HG02943 (cell line): Measurements from ENCODE around the gene HOXA13.

ENCODE experiments used
- ATAC-seq: cut with Tn5 transposase; IDR thresholded peaks from one replicate; pipeline ENCODE4 v1.9.1; 2021; ENCODE audit warnings: mild to moderate bottlenecking, low read depth, moderate library complexity; ENCODE audit not compliant: unreplicated experiment

Gene HOXA13

GRCh38 chr7:27172315-27172774 is 27.5 kb downstream of the HOXA13 start:
- ATAC-seq, result no peak

DNA sequence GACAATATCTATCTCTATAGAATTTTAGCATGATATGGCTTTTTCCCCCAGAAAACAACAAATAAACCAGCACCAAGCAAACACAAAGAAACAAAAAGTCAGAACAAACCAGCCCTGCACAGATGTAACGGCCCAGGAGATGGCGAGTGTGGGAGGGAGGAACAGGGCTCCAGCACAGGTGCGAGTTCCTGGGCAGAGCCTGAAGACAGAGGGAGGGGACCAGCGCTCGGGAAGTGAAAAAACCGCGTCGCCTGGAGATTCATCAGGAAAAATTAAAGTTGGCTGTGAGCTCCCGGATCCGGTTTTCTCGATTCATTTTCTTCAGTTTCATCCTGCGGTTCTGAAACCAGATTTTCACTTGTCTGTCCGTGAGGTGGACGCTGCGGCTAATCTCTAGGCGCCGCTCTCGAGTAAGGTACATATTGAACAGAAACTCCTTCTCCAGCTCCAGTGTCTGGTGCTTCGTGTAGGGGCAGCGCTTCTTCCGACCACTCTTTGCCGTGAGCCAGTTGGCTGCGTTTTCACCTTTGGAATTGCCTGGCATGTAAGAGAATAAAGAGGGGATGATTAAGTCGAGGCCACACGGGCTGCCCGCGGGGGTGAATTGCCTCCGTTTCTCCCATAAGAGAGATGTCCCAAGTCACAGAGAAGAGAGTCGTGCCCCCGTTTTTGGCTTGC is 28.1 kb downstream of the HOXA13 start:
- ATAC-seq, result no peak

- ATAC-seq, result no peak
These were observed 28.6 kb downstream of the HOXA13 start for GRCh38 chr7:27171325-27171636.

- no peak for ATAC-seq
These were observed 29.2 kb downstream of the HOXA13 start for GRCh38 chr7:27170426-27171324.

- ATAC-seq, result no peak
These were observed 30.0 kb downstream of the HOXA13 start for GRCh38 chr7:27169658-27170425.

DNA sequence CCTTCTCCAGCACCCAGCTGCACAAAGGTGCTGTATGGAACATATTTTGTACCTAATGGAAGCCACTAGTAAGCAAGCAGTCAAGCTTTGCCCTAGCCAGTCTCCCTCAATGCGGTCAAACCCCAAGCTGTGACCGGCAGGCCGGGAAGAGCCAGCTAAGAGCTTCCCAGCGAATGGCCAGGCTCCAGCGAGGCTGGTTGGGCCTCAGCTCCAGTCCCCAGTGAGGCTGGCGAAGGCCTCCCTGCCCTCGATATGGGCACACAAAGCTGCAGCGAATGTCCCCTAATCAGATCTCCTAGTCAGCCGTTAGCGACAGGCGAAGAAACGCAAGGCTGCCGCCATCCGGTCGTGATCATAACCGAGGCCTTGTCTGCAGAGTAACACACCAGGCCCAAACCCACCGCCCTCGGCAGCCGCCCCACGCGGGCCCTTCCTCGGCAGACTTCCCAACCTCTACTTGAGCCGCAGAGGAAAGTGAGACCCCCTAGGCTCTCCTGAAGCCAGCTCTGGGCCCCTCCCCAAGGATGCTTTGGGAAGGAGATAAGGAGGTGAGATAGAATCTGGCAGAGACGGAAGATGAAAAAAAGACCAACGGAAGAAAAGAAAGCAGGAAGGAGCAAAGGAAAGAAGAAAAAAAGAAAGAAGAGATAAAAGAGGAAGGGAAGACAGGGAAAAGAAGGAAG is 31.5 kb downstream of the HOXA13 start:
- no peak for ATAC-seq

GRCh38 chr7:27167916-27168264 is 32.0 kb downstream of the HOXA13 start:
- no peak for ATAC-seq

DNA sequence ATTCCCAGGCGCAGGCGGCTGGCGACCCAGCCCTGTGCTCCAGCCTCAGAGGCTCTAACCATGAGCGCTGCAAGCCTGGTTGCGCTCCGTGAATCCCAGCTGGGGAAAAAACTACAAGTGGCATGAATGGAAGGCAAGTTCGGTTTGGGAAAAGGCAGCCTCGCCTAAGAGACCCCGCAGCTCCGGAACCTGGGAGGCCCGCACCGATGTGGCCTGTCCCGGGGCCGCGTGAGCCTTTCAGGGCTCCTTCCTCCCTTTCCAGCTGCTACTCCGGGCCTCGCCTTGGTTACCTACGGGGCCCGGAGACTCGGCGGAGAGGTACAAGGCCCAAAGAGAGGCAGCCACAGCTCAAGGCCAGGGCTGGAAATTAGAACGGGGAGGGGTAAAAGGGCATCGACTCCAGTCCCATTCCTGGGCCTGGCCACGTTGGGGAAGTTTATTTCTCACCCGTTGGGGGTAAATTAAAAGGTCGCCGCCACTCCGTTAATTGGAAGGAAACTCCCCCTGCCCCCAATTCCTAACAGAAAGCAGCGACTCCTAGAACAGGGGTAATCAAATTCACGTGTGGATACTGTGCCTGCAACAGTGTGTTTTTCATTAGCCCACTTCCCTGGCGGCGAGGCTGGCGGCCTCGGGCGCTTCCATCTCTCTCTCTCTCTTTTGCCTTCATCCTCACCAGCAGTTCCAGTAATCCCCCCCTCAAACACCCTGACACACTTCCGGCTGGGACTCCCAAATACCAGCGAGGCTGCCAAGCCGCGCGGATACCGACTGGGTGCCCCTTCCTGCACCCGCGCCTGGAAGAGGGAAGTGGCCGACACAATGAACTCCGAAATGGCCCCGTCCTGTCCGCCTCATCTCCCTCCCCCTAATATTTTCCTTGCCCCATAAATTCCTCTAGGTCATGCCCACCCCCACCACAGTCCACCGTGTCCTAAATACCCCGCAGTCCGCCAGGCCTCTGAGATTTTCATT is 33.1 kb downstream of the HOXA13 start:
- no peak for ATAC-seq

DNA sequence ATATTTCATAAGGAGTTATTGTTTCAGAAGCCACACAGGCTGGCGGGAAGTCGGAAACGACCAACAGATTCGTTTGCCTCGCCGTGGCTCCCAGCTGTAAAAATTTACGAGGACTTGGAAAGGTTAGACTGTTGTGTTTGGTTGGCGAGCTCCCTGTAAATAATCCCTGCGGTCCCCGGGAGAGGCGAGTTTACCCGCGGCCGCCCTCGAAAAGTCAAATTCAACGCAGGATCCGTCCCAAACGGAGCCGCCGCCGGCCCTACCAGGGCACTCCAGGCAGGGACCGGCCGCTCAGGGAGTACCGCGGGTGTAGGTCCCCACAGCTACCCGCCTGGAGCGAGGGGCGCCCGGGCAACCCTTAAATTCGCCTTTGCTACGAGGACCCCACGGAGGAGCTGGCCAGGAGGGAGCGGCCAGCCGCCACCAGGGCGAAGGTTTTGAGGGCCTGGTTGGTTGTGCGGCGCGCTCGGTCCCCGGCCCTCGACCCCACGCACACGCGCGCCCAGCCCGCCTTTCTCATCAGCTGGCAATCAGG is 33.8 kb downstream of the HOXA13 start:
- no peak for ATAC-seq

DNA sequence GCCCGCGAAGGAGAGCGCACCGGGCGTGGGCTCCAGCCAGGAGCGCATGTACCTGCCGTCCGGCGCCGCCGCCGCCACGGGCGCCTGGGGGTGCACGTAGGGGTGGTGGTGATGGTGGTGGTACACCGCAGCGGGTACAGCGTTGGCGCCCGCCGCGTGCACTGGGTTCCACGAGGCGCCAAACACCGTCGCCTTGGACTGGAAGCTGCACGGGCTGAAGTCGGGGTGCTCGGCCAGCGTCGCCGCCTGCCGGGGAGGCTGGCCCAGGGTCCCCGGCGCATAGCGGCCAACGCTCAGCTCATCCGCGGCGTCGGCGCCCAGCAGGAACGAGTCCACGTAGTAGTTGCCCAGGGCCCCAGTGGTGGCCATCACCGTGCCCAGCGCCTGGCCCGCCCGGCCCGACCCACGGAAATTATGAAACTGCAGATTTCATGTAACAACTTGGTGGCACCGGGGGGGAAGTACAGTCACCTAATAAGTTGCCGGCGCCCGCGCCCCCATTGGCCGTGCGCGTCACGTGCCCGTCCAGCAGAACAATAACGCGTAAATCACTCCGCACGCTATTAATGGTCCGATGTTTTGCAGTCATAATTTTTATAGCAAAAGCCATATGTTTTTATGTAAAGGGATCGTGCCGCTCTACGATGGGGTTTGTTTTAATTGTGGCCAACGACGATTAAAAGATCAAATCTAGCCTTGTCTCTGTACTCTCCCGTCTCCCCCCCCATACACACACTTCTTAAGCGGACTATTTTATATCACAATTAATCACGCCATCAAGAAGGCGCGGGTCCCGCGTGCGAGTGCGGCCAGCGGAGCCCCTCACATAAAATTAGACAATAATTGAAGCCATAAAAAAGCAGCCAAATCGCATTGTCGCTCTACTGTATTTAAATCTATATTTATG is 34.5 kb downstream of the HOXA13 start, which contains the start of gene HOXA9:
Gene HOXA9, minus strand, starts transcription at position 449 of the 907 bp plus-strand sequence. Its CDS starts 80 bp downstream, at position 369.
- no peak for ATAC-seq

DNA sequence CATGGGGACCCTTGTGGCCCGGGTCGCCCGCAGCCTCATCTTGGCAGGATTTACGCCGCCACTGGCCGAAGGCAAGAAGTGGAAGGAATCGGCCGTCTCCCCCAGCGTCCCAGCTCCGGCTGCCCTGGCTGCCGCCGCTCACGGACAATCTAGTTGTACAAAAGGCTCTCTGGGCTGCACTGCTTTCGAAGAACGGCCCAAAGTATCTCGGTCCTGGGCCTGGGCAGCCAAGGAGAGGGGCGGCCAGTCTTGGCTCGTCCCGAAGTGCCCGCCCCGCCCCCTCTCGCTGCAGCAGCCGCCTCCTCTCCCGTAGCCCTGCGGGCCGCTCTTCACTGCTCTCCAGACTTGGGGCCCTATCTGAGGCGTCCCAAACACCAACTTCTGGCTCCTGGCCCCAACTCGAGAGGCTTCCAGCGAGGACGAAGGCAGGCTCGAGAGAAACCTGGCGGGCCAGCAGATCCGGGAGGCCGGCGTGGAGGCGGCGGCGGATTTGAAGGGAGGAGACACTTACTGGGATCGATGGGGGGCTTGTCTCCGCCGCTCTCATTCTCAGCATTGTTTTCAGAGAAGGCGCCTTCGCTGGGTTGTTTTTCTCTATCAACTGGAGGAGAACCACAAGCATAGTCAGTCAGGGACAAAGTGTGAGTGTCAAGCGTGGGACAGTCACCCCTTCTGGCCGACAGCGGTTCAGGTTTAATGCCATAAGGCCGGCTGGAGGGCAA is 35.4 kb downstream of the HOXA13 start:
- ATAC-seq, result no peak

DNA sequence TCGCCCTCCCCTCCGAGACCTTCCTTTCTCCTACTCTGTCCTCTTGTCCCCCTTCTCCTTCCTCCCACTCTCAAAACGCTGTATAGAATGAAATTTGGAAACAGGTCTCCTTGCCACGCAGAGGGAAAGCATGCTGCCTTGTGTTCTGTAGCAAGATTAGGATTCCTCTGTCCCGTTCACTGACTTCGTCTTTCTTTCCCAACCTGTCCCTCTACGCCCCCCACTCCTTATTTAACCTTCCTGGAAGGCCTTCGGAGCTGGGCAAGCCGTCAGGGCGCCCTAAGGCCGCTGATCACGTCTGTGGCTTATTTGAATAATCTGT is 35.9 kb downstream of the HOXA13 start:
- ATAC-seq, result no peak

GRCh38 chr7:27163288-27164044 is 36.4 kb downstream of the HOXA13 start:
- no peak for ATAC-seq

DNA sequence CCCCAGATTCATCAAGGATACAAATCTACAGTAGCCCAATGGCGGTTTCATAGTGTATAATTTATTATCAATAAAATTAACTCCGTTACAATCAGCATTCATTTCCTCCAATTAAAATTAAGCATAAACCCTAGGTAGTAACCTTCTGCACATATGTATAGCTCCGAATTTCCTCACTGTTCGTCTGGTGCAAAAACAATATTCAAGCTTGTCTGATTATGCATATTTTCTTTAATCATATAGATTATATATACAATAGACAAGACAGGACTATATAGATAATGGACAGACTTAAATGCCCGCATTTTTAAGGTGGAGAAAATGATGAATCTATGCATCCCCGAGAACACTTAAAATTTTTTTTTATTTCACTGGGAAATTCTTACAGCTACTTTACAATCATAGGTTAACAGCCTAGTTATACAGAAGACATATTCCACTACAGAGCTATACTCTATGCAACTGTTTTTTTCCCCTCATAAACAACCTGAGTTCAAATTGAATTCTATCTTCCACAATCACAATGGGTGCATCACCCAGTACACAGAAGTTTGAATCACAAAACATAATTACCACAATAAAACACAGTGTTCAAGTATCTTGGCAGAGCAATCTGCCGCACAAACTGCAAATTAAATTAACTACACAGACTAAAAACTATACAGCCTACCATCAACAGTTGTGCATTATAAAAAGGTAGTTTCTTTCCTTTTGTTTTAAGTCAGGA is 37.2 kb downstream of the HOXA13 start:
- no peak for ATAC-seq

GRCh38 chr7:27161721-27162560 is 38.0 kb downstream of the HOXA13 start:
- no peak for ATAC-seq
